ENCODE results near the gene ATOH7. TPM values are rescaled to one million over a fixed set of nuclear protein-coding genes. Genes with fewer than 3 reads are reported as not detected.
"Not testable (repeated sequence)": the region's sequence is repeated elsewhere in the genome, so short reads cannot be mapped to it uniquely, and the experiment has no call there.

ATOH7 gene
- total and polyA plus RNA-seq, 2 donors (not counting 1 experiment from before 2014, with no cell fraction given) = not detected

DNA sequence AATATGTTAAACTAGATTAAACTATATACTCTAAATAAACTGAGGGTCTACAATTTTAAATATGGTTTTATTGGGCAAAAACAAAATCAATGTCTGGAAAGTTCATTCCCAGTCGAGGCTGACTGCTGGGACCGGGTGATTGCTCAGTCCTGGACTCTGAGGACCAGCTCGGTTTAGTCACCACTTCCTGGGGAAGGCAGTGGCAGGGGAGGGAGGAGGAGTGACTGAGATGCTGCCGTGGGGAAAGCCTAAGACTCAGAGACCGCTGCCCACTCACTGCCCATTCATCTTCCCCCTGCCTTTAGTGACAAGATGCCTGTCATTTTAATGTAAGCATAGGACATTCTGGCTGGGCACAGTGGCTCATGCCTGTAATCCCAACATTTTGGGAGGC, 29.0 kb downstream of the ATOH7 start:
- no peak overlapping the region for H2AFZ ChIP-seq (ENCODE audit: insufficient read depth, low read depth, low read length, poor library complexity, severe bottlenecking)
- no peaks in the 10 kb centered on the region for H3K9me3 ChIP-seq (ENCODE audit: control extremely low read depth in 1 of 3, control insufficient read depth in 2 of 3, insufficient read depth in 1 of 3, low read length in 2 of 3)
- TF ChIP-seq EZH2 (IDR thresholded peaks at IDR 0.05; ENCODE audit: borderline replicate concordance, insufficient read depth, low read depth, low read length, poor library complexity, severe bottlenecking) = no peak
- no peak for TF ChIP-seq CTCF (IDR thresholded peaks at IDR 0.05)
- intact Hi-C loops (cut with micrococcal nuclease) = no loop called here
- Mint-ChIP-seq H3K4me3 (no peak overlapping the region), H3K4me1 (no peaks in the 10 kb centered on the region), H3K27ac (no peak overlapping the region), H3K9me3 (ENCODE audit: insufficient read depth) (no peaks in the 10 kb centered on the region), H3K27me3 (peaks cover 51% of the 10 kb centered on the region)
- no peak overlapping the region for H3K4me2 ChIP-seq (replicated peaks; ENCODE audit: low read depth, low read length, poor library complexity, severe bottlenecking)
- DNase-seq (no peak), ATAC-seq (ENCODE audit: low read depth) (no peak)
- H3K27ac ChIP-seq (ENCODE audit: low read length in 2 of 2) = no peak overlapping the region
- H3K79me2 ChIP-seq (ENCODE audit: control insufficient read depth, insufficient read depth, low read length) = no peaks in the 10 kb centered on the region
- H3K4me3 ChIP-seq (ENCODE audit: control extremely low read depth in 1 of 5, extremely low read depth in 1 of 5, insufficient read depth in 1 of 5, low read depth in 2 of 5, low read length in 4 of 5) = no peak overlapping the region
- POLR2A ChIA-PET = no interaction called here
- H3K36me3 ChIP-seq (replicated peaks in 1 of 2; ENCODE audit: control extremely low read depth in 1 of 2, control insufficient read depth in 1 of 2, extremely low read depth in 1 of 2, insufficient read depth in 2 of 2, low read length in 1 of 2) = no peaks in the 10 kb centered on the region
- WGBS (ENCODE audit: insufficient coverage) = 13% methylated on average over 4 of the region's 5 CpGs
- no peaks in the 10 kb centered on the region for H4K20me1 ChIP-seq (ENCODE audit: control insufficient read depth, insufficient read depth, low read length, poor library complexity, severe bottlenecking)
- H3K27me3 ChIP-seq (replicated peaks in 1 of 4; ENCODE audit: control extremely low read depth in 1 of 4, control insufficient read depth in 3 of 4, insufficient read depth in 4 of 4, low read length in 3 of 4) = peaks cover 0 to 13% (median 5%) of the 10 kb centered on the region in 4 experiments
- H3K9ac ChIP-seq (ENCODE audit: low read length) = no peak overlapping the region
- CTCF ChIA-PET = interaction anchor here (0.7 to 1.5 kb wide), 2 partner anchors 10 to 100 kb away, joined by 3 to 6 read pairs; no protein-coding TSS in a partner anchor
- no peaks in the 10 kb centered on the region for H3K4me1 ChIP-seq (ENCODE audit: control insufficient read depth in 2 of 2, insufficient read depth in 2 of 2, low read length in 2 of 2)

DNA sequence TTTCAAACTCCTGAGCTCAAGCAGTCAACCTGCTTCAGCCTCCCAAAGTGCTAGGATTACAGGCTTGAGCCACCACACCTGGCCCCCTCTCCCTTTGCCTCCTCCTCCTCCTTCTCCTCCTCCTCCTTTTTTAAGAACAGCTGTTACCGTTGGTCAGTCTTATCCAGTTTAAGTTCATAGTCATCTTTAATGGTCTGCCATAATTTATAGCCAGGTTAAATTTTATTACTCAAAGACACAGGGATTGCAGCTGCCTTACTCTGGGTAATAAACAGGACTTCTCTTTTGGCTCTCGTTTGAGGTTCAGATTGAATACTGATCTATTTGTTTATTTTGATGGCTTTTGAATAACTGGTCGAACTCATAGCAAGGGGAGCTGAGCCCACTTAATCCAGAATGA, 35.2 kb downstream of the ATOH7 start:
- peaks cover 49% of the 10 kb centered on the region for H3K27me3 Mint-ChIP-seq
- Histone ChIP-seq H2AFZ (ENCODE audit: insufficient read depth, low read depth, low read length, poor library complexity, severe bottlenecking) (no peak overlapping the region), H3K36me3 (replicated peaks in 1 of 2; ENCODE audit: control extremely low read depth in 1 of 2, control insufficient read depth in 1 of 2, extremely low read depth in 1 of 2, insufficient read depth in 2 of 2, low read length in 1 of 2) (no peaks in the 10 kb centered on the region), H3K27ac (ENCODE audit: low read length in 2 of 2) (no peak overlapping the region), H3K9me3 (ENCODE audit: control extremely low read depth in 1 of 3, control insufficient read depth in 2 of 3, insufficient read depth in 1 of 3, low read length in 2 of 3) (peaks cover 0 to 1% (median 0%) of the 10 kb centered on the region in 3 donors), H3K4me1 (ENCODE audit: control insufficient read depth in 2 of 2, insufficient read depth in 2 of 2, low read length in 2 of 2) (no peaks in the 10 kb centered on the region), H3K27me3 (replicated peaks in 1 of 4; ENCODE audit: control extremely low read depth in 1 of 4, control insufficient read depth in 3 of 4, insufficient read depth in 4 of 4, low read length in 3 of 4) (peaks cover 0 to 13% (median 3%) of the 10 kb centered on the region in 4 experiments), H3K4me3 (ENCODE audit: control extremely low read depth in 1 of 5, extremely low read depth in 1 of 5, insufficient read depth in 1 of 5, low read depth in 2 of 5, low read length in 4 of 5) (no peak overlapping the region), H3K4me2 (replicated peaks; ENCODE audit: low read depth, low read length, poor library complexity, severe bottlenecking) (no peak overlapping the region), H4K20me1 (ENCODE audit: control insufficient read depth, insufficient read depth, low read length, poor library complexity, severe bottlenecking) (no peaks in the 10 kb centered on the region), H3K9ac (ENCODE audit: low read length) (no peak overlapping the region), H3K79me2 (ENCODE audit: control insufficient read depth, insufficient read depth, low read length) (no peaks in the 10 kb centered on the region)
- H3K4me3 Mint-ChIP-seq = no peak overlapping the region
- no peak for ATAC-seq (ENCODE audit: low read depth)
- ChIA-PET POLR2A (no interaction called here), CTCF (interaction anchor here (1.1 kb wide), 1 partner anchor 16 kb away, joined by 7 read pairs; no protein-coding TSS in a partner anchor)
- H3K4me1 Mint-ChIP-seq = no peaks in the 10 kb centered on the region
- TF ChIP-seq CTCF (IDR thresholded peaks at IDR 0.05) (no peak), EZH2 (IDR thresholded peaks at IDR 0.05; ENCODE audit: borderline replicate concordance, insufficient read depth, low read depth, low read length, poor library complexity, severe bottlenecking) (no peak)
- intact Hi-C loops (cut with micrococcal nuclease) = no loop called here
- H3K9me3 Mint-ChIP-seq (ENCODE audit: insufficient read depth) = no peaks in the 10 kb centered on the region
- DNase-seq = no peak
- H3K27ac Mint-ChIP-seq = no peak overlapping the region
- WGBS (ENCODE audit: insufficient coverage) = no CpG with 5 or more reads among the region's 3 CpGs

DNA sequence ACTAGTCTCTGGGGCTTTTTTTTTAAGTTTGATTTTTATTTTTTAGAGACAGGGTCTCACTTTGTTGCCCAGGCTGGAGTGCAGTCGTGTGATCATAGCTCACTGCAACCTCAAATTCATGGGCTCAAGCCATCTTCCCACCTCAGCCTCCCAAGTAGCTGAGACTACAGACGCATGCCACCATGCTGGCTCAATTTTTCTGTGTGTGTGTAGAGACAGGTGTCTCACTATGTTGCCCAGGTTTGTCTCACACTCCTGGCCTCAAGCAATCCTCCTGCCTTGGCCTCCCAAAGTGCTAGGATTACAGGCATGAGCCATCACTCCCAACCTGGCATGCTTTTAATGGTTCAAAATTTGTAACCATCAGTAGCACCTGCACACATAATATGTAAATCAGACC, 36.1 kb downstream of the ATOH7 start:
- H3K27ac ChIP-seq (ENCODE audit: low read length in 2 of 2); H3K4me3 ChIP-seq (ENCODE audit: control extremely low read depth in 1 of 5, extremely low read depth in 1 of 5, insufficient read depth in 1 of 5, low read depth in 2 of 5, low read length in 4 of 5); DNase-seq; CTCF ChIA-PET; H3K9me3 ChIP-seq (ENCODE audit: control extremely low read depth in 1 of 3, control insufficient read depth in 2 of 3, insufficient read depth in 1 of 3, low read length in 2 of 3); POLR2A ChIA-PET; H3K4me1 ChIP-seq (ENCODE audit: control insufficient read depth in 2 of 2, insufficient read depth in 2 of 2, low read length in 2 of 2); H3K4me3 Mint-ChIP-seq; H4K20me1 ChIP-seq (ENCODE audit: control insufficient read depth, insufficient read depth, low read length, poor library complexity, severe bottlenecking); H3K4me1 Mint-ChIP-seq; H3K27ac Mint-ChIP-seq; intact Hi-C loops (cut with micrococcal nuclease); ATAC-seq (ENCODE audit: low read depth); H3K79me2 ChIP-seq (ENCODE audit: control insufficient read depth, insufficient read depth, low read length); H3K9me3 Mint-ChIP-seq (ENCODE audit: insufficient read depth); H3K36me3 ChIP-seq (replicated peaks in 1 of 2; ENCODE audit: control extremely low read depth in 1 of 2, control insufficient read depth in 1 of 2, extremely low read depth in 1 of 2, insufficient read depth in 2 of 2, low read length in 1 of 2); H3K4me2 ChIP-seq (replicated peaks; ENCODE audit: low read depth, low read length, poor library complexity, severe bottlenecking); H2AFZ ChIP-seq (ENCODE audit: insufficient read depth, low read depth, low read length, poor library complexity, severe bottlenecking); H3K9ac ChIP-seq (ENCODE audit: low read length): not testable (repeated sequence)
- H3K27me3 ChIP-seq (replicated peaks in 1 of 4; ENCODE audit: control extremely low read depth in 1 of 4, control insufficient read depth in 3 of 4, insufficient read depth in 4 of 4, low read length in 3 of 4) = peaks cover 0 to 10% (median 3%) of the 10 kb centered on the region in 4 experiments
- peaks cover 45% of the 10 kb centered on the region for H3K27me3 Mint-ChIP-seq
- WGBS (ENCODE audit: insufficient coverage) = no CpG with 5 or more reads among the region's 2 CpGs
